Thymus (tissue), 11 donors: ENCODE results near the gene MED16. TPM values are rescaled to one million over a fixed set of nuclear protein-coding genes. Genes with fewer than 3 reads are reported as not detected.
"Not testable (repeated sequence)": the region's sequence is repeated elsewhere in the genome, so short reads cannot be mapped to it uniquely, and the experiment has no call there.

ENCODE experiments used
- DNase-seq, 9 donors: peaks; one replicate each; pipeline ENCODE4 v3.0.0-alpha.2; 2013; ENCODE audit warnings: low spot score in 9 of 9, low read depth in 6 of 9, missing footprints in 1 of 9
- H3K27ac ChIP-seq, 2 donors: one replicate each; pipeline ENCODE4 v1.5.1; 2013; ENCODE audit warnings: control low read depth in 1 of 2, low read depth in 1 of 2, low read length in 1 of 2, mild to moderate bottlenecking in 1 of 2, moderate library complexity in 1 of 2
- H3K27me3 ChIP-seq, 2 donors: one replicate each; pipeline ENCODE4 v1.5.1; 2013; ENCODE audit warnings: low read length in 1 of 2; ENCODE audit not compliant: control insufficient read depth in 2 of 2, insufficient read depth in 1 of 2
- H3K36me3 ChIP-seq, 2 donors: one replicate each; pipeline ENCODE4 v1.5.1; 2013; ENCODE audit warnings: low read length in 1 of 2, mild to moderate bottlenecking in 1 of 2, moderate library complexity in 1 of 2; ENCODE audit not compliant: control insufficient read depth in 2 of 2, insufficient read depth in 2 of 2
- H3K4me1 ChIP-seq, 2 donors: one replicate each; pipeline ENCODE4 v1.5.1; 2013; ENCODE audit warnings: low read length in 2 of 2; ENCODE audit not compliant: control insufficient read depth in 2 of 2, insufficient read depth in 2 of 2
- H3K4me3 ChIP-seq, 2 donors: one replicate each; pipeline ENCODE4 v1.5.1; 2013; ENCODE audit warnings: low read length in 2 of 2, control low read depth in 1 of 2, mild to moderate bottlenecking in 1 of 2
- H3K9me3 ChIP-seq, 2 donors: one replicate each; pipeline ENCODE4 v1.5.1; 2013; ENCODE audit warnings: low read length in 1 of 2, mild to moderate bottlenecking in 1 of 2; ENCODE audit not compliant: control insufficient read depth in 2 of 2, insufficient read depth in 1 of 2
- WGBS: extraction: QIAGEN DNeasy Blood & Tissue Kit; methylation state at CpG from one replicate; pipeline ENCODE4 v1.1.7; 2013; 5-methylcytosine and 5-hydroxymethylcytosine counted together
- polyA plus RNA-seq: library from polyadenylated mRNA; stranded (reverse); fragments of 200-250 nt; gene quantifications from one replicate; pipeline ENCODE4 v1.2.3, GENCODE V29; 2013
- total RNA-seq: library from RNA; stranded (reverse); fragments of 120-200 nt; gene quantifications from one replicate; pipeline ENCODE4 v1.2.4, GENCODE V29; 2013
- donor health status: healthy.

MED16 gene
- total and polyA plus RNA-seq, 2 donors: 8.9 to 64.4 TPM

GRCh38 chr19:877992-878660, 14.9 kb downstream of the MED16 start:
- DNase-seq, H3K9me3 ChIP-seq, H3K27me3 ChIP-seq, H3K4me1 ChIP-seq, H3K27ac ChIP-seq, H3K4me3 ChIP-seq: not testable (repeated sequence)
- H3K36me3 ChIP-seq: peaks cover 29 to 79% of the 10 kb centered on the region in 2 donors
- 92% methylated on average over 23 of the region's 23 CpGs for WGBS

- no peak overlapping the region for H3K27ac ChIP-seq
- no peak for DNase-seq
- H3K4me1 ChIP-seq: peaks cover 0 to 3% of the 10 kb centered on the region in 2 donors
- 91% methylated on average over 29 of the region's 29 CpGs for WGBS
- H3K4me3 ChIP-seq: no peak overlapping the region
- H3K36me3 ChIP-seq: peaks cover 24 to 73% of the 10 kb centered on the region in 2 donors
- H3K27me3 ChIP-seq: no peaks in the 10 kb centered on the region
- H3K9me3 ChIP-seq: no peaks in the 10 kb centered on the region
These were observed 16.1 kb downstream of the MED16 start for GRCh38 chr19:876780-877314.

- Histone ChIP-seq H3K36me3 (peaks cover 18 to 71% of the 10 kb centered on the region in 2 donors), H3K27ac (no peak overlapping the region)
- 97% methylated on average over 18 of the region's 18 CpGs for WGBS
These were observed 16.9 kb downstream of the MED16 start for GRCh38 chr19:876089-876488.

GRCh38 chr19:875265-875879, 17.6 kb downstream of the MED16 start:
- 97% methylated on average over 28 of the region's 28 CpGs for WGBS
- Histone ChIP-seq H3K36me3 (peaks cover 22 to 75% of the 10 kb centered on the region in 2 donors), H3K4me1 (peaks cover 0 to 3% of the 10 kb centered on the region in 2 donors), H3K4me3 (no peak overlapping the region), H3K27ac (no peak overlapping the region), H3K9me3 (no peaks in the 10 kb centered on the region), H3K27me3 (no peaks in the 10 kb centered on the region)
- no peak for DNase-seq

More at GRCh38 chr19:876089-876488, 16.9 kb downstream of the MED16 start:
- Histone ChIP-seq H3K4me1 (peaks cover 0 to 3% of the 10 kb centered on the region in 2 donors), H3K9me3 (no peaks in the 10 kb centered on the region), H3K27me3 (no peaks in the 10 kb centered on the region), H3K4me3 (no peak overlapping the region)
- no peak for DNase-seq

GRCh38 chr19:873561-874041, 19.4 kb downstream of the MED16 start:
- 97% methylated on average over 22 of the region's 22 CpGs for WGBS
- no peak overlapping the region for H3K4me3 ChIP-seq
- no peak overlapping the region for H3K27ac ChIP-seq
- H3K27me3 ChIP-seq: no peaks in the 10 kb centered on the region
- no peaks in the 10 kb centered on the region for H3K9me3 ChIP-seq
- peaks cover 0 to 5% of the 10 kb centered on the region in 2 donors for H3K4me1 ChIP-seq
- no peak for DNase-seq
- peaks cover 30 to 74% of the 10 kb centered on the region in 2 donors for H3K36me3 ChIP-seq

- Histone ChIP-seq H3K27ac (no peak overlapping the region), H3K9me3 (no peaks in the 10 kb centered on the region), H3K4me3 (no peak overlapping the region), H3K4me1 (peaks cover 0 to 6% of the 10 kb centered on the region in 2 donors), H3K36me3 (peaks cover 33 to 76% of the 10 kb centered on the region in 2 donors), H3K27me3 (no peaks in the 10 kb centered on the region)
- DNase-seq: peak in 3 of 9 donors; percentile 24 to 80 (median 59)
- over 99% methylated on average over 9 of the region's 13 CpGs for WGBS
These were observed 19.9 kb downstream of the MED16 start for GRCh38 chr19:873084-873483.

GRCh38 chr19:872266-872951, 20.6 kb downstream of the MED16 start:
- Histone ChIP-seq H3K27me3 (no peaks in the 10 kb centered on the region), H3K4me1 (peaks cover 0 to 6% of the 10 kb centered on the region in 2 donors), H3K4me3 (no peak overlapping the region), H3K27ac (no peak overlapping the region), H3K36me3 (peaks cover 40 to 82% of the 10 kb centered on the region in 2 donors), H3K9me3 (no peaks in the 10 kb centered on the region)
- WGBS: 91% methylated on average over 27 of the region's 27 CpGs
- DNase-seq: peak in 4 of 9 donors; percentile 12 to 87 (median 60)

GRCh38 chr19:871446-872265, 21.3 kb downstream of the MED16 start:
- Histone ChIP-seq H3K27ac (no peak overlapping the region), H3K36me3 (peaks cover 39 to 79% of the 10 kb centered on the region in 2 donors), H3K4me1 (peaks cover 0 to 6% of the 10 kb centered on the region in 2 donors), H3K27me3 (no peaks in the 10 kb centered on the region), H3K4me3 (no peak overlapping the region), H3K9me3 (no peaks in the 10 kb centered on the region)
- WGBS: 98% methylated on average over 22 of the region's 33 CpGs
- DNase-seq: no peak
